Activated CD4-positive, CD25-positive, alpha-beta regulatory T cell treated with anti-CD3 and anti-CD28 coated beads, Interleukin-2, amount 50 U/mL, for 16 hours (primary cell): ENCODE measurements around the gene TEX11.
"Not testable (repeated sequence)": the region's sequence is repeated elsewhere in the genome, so short reads cannot be mapped to it uniquely, and the experiment has no call there.

ENCODE experiments used
- DNase-seq: peaks from one replicate; pipeline ENCODE4 v3.0.0-alpha.2; 2020; ENCODE audit warnings: low read depth, low spot score

TEX11 gene

GRCh38 chrX:70762285-70762684 is 146.2 kb downstream of the TEX11 start:
- DNase-seq: no peak

DNA sequence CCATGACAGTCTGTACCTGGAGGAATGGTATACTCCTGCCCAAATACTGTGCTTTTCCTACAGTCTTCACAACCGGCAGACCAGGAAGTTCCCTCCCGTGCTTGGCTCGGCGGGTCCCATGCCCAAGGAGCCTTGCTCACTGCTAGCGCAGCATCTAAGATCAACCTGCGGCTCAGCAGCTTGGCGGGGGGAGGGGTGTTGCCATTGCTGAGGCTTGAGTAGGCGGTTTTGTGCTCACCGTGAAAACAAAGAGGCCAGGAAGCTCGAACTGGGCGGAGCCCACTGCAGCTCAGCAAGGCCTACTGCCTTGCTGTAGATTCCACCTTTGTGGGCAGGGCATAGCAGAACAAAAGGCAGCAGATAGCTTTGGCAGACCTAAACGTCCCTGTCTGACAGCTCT is 152.7 kb downstream of the TEX11 start:
- DNase-seq: peak; percentile 14

DNA sequence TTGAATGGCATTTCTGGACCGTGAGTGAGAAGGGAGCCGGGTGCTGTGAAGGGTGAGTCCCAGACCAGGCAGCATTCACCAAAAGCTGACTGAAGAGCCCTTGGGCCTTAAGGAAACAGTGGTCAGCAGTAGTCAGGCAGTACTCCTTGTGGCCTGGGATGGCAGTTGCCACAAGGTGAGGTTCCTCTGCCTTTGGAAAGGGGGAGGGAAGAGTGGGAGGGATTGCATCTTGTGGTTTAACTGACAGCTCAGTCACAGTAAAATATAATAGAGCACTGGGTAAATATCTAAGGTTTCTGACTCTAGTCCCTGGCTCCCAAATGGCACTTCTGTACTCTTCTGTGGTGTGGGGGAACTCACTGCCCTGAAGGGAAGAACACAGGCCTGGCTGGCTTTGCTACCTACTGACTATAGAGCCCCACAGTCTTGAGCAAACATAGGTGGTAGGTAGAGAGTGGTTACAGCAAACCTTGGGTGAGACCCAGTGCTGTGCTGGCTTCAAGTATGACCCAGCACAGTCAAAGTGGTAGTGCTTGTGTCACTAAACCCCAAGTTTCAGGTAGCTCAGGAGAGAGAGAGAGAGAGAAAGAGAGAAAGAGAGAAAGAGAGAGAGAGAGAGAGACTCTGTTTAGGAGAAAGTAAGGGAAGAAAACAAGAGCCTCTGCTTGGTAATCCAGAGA is 154.2 kb downstream of the TEX11 start:
- DNase-seq: no peak

DNA sequence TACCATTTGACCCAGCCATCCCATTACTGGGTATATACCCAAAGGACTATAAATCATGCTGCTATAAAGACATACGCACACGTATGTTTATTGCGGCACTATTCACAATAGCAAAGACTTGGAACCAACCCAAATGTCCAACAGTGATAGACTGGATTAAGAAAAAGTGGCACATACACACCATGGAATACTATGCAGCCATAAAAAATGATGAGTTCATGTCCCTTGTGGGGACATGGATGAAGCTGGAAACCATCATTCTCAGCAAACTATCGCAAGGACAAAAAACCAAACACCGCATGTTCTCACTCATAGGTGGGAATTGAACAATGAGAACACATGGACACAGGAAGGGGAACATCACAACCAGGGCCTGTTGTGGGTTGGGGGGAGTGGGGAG is 174.7 kb downstream of the TEX11 start:
- DNase-seq: not testable (repeated sequence)

GRCh38 chrX:70727961-70728360 is 180.6 kb downstream of the TEX11 start:
- not testable (repeated sequence) for DNase-seq

DNA sequence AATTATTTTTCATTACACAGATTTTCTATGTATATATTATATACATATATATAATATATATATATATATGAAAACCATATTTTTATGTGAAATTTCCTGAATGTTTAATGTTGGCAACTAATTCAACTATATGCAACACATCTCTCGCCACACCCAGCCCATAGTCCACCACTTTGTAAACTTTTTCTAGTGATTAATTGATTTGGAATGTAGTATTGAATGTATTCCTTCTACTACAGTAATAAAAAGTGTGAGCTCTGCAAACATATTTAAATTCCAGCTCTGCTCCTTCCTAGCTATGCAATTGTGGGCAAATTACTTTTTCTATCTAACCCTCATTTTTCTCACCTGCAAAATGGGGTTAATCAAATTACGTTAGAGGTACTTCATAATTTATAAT is 187.8 kb downstream of the TEX11 start:
- DNase-seq: no peak

- not testable (repeated sequence) for DNase-seq
Observed at GRCh38 chrX:70711336-70711735, 197.2 kb downstream of the TEX11 start.

GRCh38 chrX:70694339-70695122 is 214.0 kb downstream of the TEX11 start:
- DNase-seq: no peak

DNA sequence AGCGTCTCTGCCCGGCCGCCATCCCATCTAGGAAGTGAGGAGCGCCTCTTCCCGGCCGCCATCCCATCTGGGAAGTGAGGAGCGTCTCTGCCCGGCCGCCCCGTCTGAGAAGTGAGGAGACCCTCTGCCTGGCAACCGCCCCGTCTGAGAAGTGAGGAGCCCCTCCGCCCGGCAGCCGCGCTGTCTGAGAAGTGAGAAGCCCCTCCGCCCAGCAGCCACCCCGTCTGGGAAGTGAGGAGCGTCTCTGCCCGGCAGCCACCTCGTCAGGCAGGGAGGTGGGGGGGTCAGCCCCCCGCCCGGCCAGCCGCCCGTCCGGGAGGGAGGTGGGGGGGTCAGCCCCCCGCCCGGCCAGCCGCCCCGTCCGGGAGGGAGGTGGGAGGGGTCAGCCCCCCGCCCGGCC is 229.1 kb downstream of the TEX11 start:
- DNase-seq: not testable (repeated sequence)

GRCh38 chrX:70675284-70675683 is 233.2 kb downstream of the TEX11 start:
- DNase-seq: no peak

DNA sequence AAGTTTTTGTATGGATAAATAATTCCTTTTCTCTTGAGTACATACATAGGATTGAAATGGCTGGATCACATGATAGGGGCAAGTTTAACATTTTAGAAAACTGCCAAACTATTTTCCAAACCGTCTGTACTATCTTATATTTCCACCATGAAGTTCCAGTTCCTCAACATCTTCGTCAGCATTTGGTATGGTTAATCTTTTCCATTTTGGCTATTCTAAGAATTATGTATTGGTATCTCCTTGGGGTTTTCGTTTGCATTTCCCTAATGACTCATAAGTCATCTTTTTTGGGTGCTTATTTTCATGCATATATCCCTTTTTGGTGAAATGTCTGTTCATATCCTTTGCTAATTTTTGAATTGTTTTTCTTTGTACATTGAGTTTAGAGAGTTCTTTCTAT is 236.2 kb downstream of the TEX11 start:
- no peak for DNase-seq

- no peak for DNase-seq
Observed at GRCh38 chrX:70669120-70669519, 239.4 kb downstream of the TEX11 start.

DNA sequence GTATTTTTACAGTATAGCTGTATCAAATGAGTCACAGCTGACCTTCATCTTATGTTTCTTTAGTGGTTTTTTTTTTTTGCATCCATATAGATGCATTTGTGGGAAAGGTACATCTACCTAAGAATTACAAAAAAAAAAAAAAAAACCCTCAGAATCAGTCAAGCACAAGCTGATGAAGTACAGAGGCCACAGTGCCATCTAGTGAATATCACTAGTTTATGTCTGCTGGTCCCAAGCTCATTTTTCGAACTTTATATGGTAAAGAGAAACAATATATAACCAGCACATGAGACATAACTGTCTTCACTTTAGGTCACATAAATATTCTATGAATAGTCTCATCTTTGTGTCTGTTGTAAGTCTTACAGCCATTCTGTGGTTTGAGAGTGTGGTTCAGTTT is 243.8 kb downstream of the TEX11 start:
- no peak for DNase-seq

DNA sequence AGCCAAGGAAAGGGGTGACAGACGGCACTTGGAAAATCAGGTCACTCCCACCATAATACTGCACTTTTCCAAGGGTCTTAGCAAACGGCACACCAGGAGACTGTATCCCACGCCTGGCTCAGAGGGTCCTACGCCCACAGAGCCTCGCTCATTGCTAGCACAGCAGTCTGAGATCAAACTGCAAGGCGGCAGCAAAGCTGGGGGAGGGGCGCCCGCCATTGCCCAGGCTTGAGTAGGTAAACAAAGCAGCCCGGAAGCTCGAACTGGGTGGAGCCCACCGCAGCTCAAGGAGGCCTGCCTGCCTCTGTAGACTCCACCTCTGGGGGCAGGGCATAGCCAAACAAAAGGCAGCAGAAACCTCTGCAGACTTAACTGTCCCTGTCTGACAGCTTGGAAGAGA is 247.4 kb downstream of the TEX11 start:
- DNase-seq: not testable (repeated sequence)

- DNase-seq: not testable (repeated sequence)
Observed at GRCh38 chrX:70657546-70657945, 251.0 kb downstream of the TEX11 start.

GRCh38 chrX:70656304-70656703 is 252.2 kb downstream of the TEX11 start:
- DNase-seq: no peak

GRCh38 chrX:70647910-70648309 is 260.6 kb downstream of the TEX11 start:
- not testable (repeated sequence) for DNase-seq

- no peak for DNase-seq
Observed at GRCh38 chrX:70636218-70636617, 272.3 kb downstream of the TEX11 start.

GRCh38 chrX:70635669-70636068 is 272.8 kb downstream of the TEX11 start:
- DNase-seq: no peak

- DNase-seq: no peak
Observed at GRCh38 chrX:70635227-70635626, 273.3 kb downstream of the TEX11 start.

- no peak for DNase-seq
Observed at GRCh38 chrX:70621743-70622142, 286.8 kb downstream of the TEX11 start.

- no peak for DNase-seq
Observed at GRCh38 chrX:70618467-70618866, 290.0 kb downstream of the TEX11 start.

DNA sequence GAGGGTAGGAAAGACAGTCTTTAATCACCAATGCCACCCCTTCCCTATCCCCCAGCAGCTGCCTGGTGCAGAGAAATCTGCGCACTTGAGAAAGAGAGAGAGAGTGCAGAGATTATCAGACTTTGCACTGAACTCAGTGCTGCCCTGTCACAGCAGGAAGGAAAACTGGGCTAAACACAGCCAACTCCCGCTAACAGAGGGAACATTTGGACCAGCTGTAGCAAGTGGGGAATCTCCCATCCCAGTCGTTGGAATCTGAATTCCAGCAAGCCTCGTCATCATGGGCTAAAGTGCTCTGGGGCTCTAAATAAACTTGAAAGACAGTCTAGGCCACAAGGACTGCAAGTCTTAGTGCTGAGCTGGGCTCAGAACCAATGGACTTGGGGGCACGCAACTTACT is 295.2 kb downstream of the TEX11 start:
- no peak for DNase-seq
